HUDEP-2 (cell line): ENCODE results near the gene CSRP2.

Experiments used
- DNase-seq, 76 experiments: peaks; one replicate each; lab custom pipeline; 2025; ENCODE audit not compliant: unreplicated experiment in 76 of 76; lab: John Stamatoyannopoulos, UW

CSRP2 gene

GRCh38 chr12:76863837-76864236 is 15.0 kb downstream of the CSRP2 start:
- DNase-seq, result no peak

DNA sequence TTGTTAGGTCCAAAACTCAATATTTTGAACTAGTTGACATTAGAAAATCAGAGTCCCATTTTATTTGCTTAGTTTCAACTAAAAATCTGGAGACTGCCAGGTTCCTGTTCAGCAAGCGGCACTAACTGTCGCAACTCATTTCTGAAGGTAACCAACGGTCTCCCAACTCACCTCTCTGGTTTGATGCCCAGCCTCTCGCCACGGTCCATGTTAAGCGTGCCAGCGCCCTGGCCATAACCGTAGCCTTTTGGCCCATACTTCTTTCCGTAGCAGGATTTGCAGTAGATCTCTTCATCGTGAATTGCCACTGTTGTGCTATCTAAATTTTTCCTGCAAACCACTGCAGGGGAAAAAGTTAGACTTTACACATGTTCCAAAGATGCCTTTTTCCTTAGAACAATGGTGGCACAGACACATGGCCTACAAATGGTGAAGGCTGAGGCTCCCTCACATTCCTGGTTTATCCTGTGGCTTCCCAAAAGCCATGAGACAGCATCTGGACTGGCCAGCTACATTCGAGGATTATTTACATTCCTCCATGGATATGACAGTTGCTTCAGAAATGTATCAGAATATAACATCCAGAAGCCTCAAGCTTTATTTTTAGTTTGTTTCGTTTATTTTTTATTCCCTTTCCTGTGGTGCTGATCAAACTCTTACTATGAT is 15.7 kb downstream of the CSRP2 start:
- no peak for DNase-seq

GRCh38 chr12:76860256-76860655 is 18.6 kb downstream of the CSRP2 start:
- no peak for DNase-seq

- peak in 4 of 76 experiments; percentile 1 to 35 (median 4) for DNase-seq
These were observed 19.2 kb downstream of the CSRP2 start for GRCh38 chr12:76859611-76860010.

DNA sequence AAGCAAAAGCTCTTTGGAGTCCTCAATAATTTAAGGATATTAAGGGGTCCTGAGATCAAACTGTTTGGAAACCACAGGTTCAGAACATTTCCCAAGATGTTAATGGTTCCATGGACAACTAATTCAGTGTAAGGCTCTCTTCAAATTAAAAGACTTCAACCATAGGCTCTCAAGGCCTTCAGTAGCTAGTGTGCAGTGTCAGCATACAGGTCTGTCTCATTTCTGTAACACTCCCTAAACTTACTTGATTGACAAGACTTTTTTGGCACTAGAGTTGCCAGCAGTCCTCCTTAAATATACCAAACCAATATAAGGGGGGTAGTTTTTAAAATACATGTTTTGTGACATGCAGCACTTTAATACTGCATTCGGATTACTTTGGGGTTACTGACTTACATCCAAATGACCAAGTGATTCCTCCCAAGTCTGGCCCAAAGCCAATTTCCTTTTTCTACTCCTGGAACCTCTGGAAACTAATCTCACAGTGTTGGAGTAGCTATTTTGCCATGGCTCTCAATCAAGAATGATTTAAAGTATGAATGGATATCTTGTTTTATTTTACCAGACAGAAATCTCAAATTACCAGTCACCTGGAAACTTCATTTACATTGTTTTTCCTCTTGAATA is 22.7 kb downstream of the CSRP2 start:
- no peak for DNase-seq

DNA sequence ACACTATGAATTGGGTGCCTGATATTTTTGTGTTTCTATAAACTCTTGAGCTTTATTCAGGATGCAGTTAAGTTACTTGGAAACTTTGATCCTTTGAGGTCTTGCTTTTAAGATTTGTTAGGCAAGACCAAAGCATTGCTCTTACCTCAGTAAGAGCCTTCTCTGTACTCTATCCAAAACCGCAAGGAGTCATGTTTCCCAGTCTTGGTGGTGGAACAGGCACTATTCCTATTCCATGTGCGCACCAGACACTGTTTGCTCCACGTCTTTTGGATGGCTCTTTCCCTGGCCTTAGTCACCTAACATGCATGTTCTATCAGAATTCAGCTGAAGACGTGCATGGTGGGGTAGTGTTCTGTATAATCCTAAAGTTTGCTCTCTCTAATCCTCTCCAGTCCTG is 23.5 kb downstream of the CSRP2 start:
- DNase-seq, result no peak

GRCh38 chr12:76852106-76852505 is 26.7 kb downstream of the CSRP2 start:
- DNase-seq, result no peak

DNA sequence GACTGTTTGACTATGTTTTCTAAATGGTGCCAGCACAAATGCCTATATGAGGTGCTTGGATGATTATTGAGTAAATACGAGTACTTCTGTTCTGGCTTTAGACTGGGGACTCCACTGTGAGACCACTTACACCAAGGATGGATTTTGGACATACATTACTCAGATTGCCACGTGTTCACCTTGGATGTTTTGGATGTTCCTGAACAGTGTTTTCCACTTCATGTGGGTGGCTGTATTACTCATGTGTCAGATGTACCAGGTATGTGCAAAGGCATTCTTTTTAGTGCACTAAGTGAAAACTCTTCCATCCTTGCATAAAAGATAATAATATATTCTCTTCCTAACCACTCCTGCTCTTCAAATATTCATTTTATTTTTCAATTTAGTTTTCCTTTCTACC is 30.7 kb downstream of the CSRP2 start:
- no peak for DNase-seq

DNA sequence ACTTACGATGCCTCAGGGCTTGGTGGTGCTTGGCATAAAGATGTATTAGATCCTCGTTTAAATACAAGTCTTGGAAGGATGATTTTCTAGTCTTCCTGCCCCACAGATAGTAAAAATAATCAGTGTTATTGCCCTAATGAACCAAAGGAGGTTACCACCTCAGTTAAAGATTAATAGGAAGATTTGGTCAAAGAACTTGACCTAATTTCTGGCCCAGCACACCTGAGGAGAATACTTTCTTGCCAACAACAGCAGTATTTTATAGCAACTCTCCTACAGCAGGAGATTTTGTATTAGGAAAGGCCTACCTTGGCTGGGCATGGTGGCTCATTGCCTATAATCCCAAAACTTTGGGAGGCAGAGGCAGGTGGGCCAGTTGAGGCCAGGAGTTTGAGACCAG is 31.6 kb downstream of the CSRP2 start:
- DNase-seq, result no peak

- no peak for DNase-seq
These were observed 42.2 kb downstream of the CSRP2 start for GRCh38 chr12:76836633-76837032.

DNA sequence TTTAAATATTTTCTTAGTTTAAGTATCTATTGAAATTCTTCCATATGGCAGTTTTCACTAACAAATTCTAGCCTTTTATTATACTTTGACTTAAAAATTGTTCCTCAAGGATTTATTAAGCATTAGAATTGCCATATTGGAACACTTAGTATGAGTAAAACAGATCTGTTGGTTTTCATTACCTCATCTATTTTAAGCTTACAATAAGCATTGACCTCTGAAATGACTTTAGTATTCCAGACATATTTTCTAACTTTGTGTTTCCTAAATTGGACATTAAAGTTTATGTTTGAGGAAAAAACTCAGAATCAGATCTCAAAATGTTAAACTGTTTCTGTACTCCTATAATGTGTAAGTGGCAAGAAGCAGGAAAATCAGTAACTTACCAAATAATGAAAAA is 48.4 kb downstream of the CSRP2 start:
- DNase-seq, result no peak

DNA sequence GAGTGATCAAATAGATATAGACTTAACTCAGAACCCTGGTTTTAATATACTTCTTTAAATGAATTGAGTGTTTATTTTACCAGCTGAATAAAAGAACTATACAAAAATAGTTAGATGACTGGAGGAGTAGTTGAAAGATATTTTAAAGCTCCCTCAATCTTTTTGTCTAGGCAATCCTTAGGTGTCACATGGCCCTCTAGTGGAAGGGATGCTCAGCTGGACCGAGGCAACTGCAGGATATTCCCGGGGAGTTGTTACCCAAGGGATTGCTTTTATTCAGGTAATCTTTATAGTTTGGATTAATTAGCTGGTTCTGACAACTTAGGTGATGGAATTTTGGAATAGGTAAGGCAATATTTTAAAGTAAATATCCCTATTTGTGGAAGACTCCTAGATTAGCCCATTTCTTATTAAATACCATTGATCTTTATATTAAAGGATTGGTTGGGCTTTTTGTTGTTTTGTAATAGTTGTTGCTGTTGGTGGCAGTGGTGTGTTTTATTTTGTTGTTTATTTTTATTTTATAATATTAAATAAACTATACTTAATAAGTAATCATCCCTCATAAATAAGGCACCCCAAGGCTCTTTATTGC is 57.8 kb downstream of the CSRP2 start:
- peak in 10 of 76 experiments; percentile 0 to 25 (median 4) for DNase-seq

DNA sequence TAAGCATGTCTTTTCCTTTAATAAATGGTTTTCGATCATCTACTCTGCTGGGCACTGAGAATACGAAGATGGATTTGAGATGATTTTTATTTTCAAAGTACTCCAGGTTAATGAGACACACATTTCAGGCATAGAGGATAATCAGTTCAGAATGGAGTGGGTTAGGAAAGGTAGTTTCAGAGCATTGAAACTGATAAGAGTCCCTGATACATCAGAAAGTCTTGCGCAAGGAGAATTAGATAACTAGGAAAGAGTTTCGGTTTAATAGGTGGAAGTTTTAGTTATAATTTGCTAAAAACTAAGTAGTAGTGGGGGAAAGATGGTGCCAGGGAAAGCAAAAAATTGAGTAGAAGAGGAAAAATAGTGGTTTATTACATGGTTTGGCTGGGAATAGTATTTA is 64.8 kb downstream of the CSRP2 start:
- DNase-seq, result no peak

GRCh38 chr12:76813265-76813664 is 65.6 kb downstream of the CSRP2 start:
- no peak for DNase-seq

- no peak for DNase-seq
These were observed 66.8 kb downstream of the CSRP2 start for GRCh38 chr12:76811976-76812375.

DNA sequence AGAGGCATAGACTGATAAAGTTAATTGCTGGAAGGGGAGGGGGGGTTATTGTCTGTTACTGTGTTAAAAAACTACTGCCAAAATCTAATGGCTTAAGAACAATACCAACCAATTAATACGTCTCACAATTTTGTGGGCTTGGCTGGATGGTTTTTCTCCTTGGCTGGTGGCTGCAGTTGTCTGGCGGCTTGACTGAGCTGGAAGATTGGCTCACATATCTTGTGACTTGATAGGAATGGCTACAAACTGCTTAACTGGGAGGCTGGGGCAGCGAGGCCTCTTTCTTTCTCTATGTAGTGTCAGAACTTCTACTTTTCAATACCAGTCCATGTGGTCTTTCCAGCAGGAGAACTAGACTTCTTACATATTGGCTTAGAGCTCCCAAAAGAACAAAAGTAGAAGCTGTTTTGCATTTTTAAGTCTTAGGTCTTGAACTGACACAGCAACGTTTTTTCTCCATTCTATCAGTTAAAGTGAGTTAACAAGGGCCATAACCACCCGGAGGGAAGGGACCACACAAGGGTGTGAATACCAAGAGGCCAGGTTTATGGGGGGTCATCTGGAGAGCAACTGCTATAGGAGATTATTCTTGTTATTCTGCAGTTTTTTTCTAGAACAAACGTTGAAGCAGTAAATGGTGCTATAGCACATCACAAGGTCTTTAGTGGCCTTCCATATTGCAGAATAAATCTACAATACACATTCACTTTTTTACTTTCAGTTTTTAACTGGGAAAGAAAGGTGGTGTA is 68.0 kb downstream of the CSRP2 start:
- no peak for DNase-seq
